Panc1 (cell line): ENCODE measurements around the gene SGCA.
A peak's percentile ranks its signal among the peaks of the same experiment; 100 is the strongest.

Experiments
- POLR2AphosphoS5 ChIP-seq: IDR thresholded peaks from 2 replicates; pipeline ENCODE4 v1.6.1; 2012; ENCODE audit warnings: mild to moderate bottlenecking, low read depth, low read length, moderate library complexity
- SIN3A ChIP-seq: IDR thresholded peaks from 2 replicates; pipeline ENCODE4 v1.6.1; 2012; ENCODE audit warnings: low read depth, mild to moderate bottlenecking, low read length, moderate library complexity, borderline replicate concordance; ENCODE audit not compliant: insufficient read depth
- TCF7L2 ChIP-seq: IDR thresholded peaks from 2 replicates; pipeline ENCODE4 v1.6.1; 2011; ENCODE audit warnings: mild to moderate bottlenecking, low read depth, low read length, inconsistent platforms
- TF ChIP-seq, protein P1 (sequence below): fragments of 450-650 bp; IDR thresholded peaks from 2 replicates; pipeline ENCODE4 v1.5.1; 2017; ENCODE audit warnings: mild to moderate bottlenecking
- TF ChIP-seq, protein P2 (sequence below), 2 experiments: IDR thresholded peaks; 2 replicates each; pipeline ENCODE4 v1.6.1; 2011 to 2012; ENCODE audit warnings: low read depth in 2 of 2, control low read depth in 1 of 2, low read length in 1 of 2, mild to moderate bottlenecking in 1 of 2, moderate library complexity in 1 of 2; ENCODE audit not compliant: insufficient read depth in 1 of 2

DNA sequence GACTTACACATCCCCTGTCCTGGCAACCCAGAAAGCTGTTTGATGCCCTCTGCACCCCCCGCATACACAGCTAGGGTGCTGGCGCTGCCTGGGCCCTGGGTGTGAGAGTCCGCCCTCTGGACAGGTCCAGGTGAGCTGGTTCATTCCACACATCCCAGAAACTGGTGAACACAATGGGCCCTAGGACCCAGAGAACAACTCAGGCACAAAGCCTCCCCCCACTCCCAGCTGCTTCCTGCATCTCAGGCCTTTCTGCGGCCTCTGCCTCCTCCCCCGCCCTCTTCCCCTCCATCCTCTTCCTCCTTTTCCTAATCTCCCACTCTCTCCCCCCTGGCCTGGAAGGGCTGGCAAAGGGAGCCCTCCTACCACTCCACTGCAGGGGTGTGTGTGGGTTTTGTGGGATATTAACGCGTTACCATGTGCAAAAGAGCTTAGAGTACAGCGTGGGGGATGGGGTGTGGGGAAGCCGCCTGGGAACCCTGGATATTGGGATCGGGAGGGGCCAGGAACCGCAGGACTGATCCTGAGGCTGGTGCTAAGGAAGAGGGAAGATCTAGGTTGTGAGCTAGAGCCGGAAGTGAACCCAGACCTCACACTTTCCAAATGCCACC, 13.8 kb upstream of the SGCA start:
- peak; percentile 73; the same call in 1 of the 2 replicates for TF ChIP-seq SIN3A
- TF ChIP-seq, protein P1, sequence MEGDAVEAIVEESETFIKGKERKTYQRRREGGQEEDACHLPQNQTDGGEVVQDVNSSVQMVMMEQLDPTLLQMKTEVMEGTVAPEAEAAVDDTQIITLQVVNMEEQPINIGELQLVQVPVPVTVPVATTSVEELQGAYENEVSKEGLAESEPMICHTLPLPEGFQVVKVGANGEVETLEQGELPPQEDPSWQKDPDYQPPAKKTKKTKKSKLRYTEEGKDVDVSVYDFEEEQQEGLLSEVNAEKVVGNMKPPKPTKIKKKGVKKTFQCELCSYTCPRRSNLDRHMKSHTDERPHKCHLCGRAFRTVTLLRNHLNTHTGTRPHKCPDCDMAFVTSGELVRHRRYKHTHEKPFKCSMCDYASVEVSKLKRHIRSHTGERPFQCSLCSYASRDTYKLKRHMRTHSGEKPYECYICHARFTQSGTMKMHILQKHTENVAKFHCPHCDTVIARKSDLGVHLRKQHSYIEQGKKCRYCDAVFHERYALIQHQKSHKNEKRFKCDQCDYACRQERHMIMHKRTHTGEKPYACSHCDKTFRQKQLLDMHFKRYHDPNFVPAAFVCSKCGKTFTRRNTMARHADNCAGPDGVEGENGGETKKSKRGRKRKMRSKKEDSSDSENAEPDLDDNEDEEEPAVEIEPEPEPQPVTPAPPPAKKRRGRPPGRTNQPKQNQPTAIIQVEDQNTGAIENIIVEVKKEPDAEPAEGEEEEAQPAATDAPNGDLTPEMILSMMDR: no peak
- TF ChIP-seq, protein P2, sequence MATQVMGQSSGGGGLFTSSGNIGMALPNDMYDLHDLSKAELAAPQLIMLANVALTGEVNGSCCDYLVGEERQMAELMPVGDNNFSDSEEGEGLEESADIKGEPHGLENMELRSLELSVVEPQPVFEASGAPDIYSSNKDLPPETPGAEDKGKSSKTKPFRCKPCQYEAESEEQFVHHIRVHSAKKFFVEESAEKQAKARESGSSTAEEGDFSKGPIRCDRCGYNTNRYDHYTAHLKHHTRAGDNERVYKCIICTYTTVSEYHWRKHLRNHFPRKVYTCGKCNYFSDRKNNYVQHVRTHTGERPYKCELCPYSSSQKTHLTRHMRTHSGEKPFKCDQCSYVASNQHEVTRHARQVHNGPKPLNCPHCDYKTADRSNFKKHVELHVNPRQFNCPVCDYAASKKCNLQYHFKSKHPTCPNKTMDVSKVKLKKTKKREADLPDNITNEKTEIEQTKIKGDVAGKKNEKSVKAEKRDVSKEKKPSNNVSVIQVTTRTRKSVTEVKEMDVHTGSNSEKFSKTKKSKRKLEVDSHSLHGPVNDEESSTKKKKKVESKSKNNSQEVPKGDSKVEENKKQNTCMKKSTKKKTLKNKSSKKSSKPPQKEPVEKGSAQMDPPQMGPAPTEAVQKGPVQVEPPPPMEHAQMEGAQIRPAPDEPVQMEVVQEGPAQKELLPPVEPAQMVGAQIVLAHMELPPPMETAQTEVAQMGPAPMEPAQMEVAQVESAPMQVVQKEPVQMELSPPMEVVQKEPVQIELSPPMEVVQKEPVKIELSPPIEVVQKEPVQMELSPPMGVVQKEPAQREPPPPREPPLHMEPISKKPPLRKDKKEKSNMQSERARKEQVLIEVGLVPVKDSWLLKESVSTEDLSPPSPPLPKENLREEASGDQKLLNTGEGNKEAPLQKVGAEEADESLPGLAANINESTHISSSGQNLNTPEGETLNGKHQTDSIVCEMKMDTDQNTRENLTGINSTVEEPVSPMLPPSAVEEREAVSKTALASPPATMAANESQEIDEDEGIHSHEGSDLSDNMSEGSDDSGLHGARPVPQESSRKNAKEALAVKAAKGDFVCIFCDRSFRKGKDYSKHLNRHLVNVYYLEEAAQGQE (IDR thresholded peaks at IDR 0.05; ENCODE audit: insufficient read depth in 1 of 2, low read depth in 2 of 2, low read length in 1 of 2): no peak
- TF ChIP-seq POLR2AphosphoS5: peak; percentile 64
- no peak for TF ChIP-seq TCF7L2
